Stimulated activated CD4-positive, alpha-beta T cell treated with anti-CD3 and anti-CD28 coated beads, TNF-alpha, amount 100 ng/mL, for 48 hours (primary cell): ENCODE results near the gene CD72.

Source experiments
- DNase-seq, 3 donors: peaks; one replicate each; pipeline ENCODE4 v3.0.0-alpha.2; 2020; ENCODE audit warnings: low read depth in 3 of 3

CD72 gene

DNA sequence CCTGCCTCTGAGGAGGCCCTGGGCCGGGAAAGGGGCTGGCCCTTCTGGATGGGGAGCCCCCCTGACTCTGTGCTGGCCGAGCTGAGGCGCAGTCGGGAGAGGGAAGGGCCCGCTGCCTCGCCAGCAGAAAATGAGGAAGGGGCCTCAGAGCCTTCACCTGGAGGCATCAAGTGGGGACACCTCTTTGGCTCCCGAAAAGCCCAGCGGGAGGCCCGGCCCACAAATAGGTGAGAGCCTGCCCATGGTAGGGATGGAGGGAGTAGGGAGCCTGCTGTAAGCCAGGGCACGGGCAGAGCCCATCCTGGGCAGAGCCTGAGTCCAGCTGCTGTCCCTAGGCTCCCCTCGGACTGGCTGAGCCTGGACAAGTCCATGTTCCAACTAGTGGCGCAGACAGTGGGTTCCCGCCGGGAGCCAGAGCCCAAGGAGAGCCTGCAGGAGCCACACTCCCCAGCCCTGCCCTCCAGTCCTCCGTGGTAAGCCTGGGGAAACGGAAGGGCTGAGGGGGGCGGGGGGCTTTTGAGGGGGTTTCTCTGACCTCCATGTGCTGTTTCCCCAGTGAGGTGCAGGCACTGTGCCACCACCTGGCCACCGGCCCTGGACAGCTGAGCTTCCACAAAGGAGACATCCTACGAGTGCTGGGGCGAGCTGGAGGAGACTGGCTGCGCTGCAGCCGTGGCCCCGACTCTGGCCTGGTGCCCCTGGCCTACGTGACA is 57.4 kb downstream of the CD72 start:
- DNase-seq: no peak
